Esophagus squamous epithelium (tissue), 4 donors: ENCODE measurements around the gene FAHD2B.
"Not testable (repeated sequence)": the region's sequence is repeated elsewhere in the genome, so short reads cannot be mapped to it uniquely, and the experiment has no call there.

Experiments used
- POLR2A ChIP-seq, 4 donors: fragments of 450-650 bp; IDR thresholded peaks; one replicate each; pipeline ENCODE4 v1.6.1; 2017; ENCODE audit warnings: antibody characterized with exemption in 4 of 4, mild to moderate bottlenecking in 4 of 4, moderate library complexity in 3 of 4
- TF ChIP-seq, protein P1 (sequence below), 6 experiments: fragments of 450-650 bp in 4 of 6; fragments of 200-600 bp in 2 of 6; sonication (generic) in 2 of 6; IDR thresholded peaks; one replicate each; pipeline ENCODE4 v1.5.1; 2016 to 2019; ENCODE audit warnings: antibody characterized with exemption in 6 of 6, mild to moderate bottlenecking in 4 of 6, moderate library complexity in 4 of 6

DNA sequence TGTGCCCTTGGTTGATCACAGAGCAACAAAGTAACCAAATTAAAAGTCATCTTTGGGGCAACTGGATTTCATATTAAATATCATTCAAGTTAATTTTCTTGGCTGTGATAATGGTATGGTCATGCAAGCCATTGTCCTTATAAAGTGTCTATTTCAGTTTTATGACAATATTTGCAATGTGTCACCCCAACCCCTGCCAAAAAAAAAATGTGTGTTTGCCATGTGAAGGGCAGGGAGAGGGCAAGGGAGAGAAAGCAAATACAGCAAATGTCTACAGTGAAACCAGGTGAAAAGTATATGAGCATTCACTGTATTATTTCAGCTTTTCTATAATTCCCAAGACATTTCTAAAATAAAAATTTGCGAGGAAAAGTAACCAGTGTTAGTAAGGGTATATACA lies 6.0 kb downstream of the FAHD2B start:
- TF ChIP-seq POLR2A (IDR thresholded peaks at IDR 0.05), result not testable (repeated sequence)
- TF ChIP-seq, protein P1, sequence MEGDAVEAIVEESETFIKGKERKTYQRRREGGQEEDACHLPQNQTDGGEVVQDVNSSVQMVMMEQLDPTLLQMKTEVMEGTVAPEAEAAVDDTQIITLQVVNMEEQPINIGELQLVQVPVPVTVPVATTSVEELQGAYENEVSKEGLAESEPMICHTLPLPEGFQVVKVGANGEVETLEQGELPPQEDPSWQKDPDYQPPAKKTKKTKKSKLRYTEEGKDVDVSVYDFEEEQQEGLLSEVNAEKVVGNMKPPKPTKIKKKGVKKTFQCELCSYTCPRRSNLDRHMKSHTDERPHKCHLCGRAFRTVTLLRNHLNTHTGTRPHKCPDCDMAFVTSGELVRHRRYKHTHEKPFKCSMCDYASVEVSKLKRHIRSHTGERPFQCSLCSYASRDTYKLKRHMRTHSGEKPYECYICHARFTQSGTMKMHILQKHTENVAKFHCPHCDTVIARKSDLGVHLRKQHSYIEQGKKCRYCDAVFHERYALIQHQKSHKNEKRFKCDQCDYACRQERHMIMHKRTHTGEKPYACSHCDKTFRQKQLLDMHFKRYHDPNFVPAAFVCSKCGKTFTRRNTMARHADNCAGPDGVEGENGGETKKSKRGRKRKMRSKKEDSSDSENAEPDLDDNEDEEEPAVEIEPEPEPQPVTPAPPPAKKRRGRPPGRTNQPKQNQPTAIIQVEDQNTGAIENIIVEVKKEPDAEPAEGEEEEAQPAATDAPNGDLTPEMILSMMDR (IDR thresholded peaks at IDR 0.05), result not testable (repeated sequence)
